DOHH2 (cell line): ENCODE results near the gene LGALS7.
"Not testable (repeated sequence)": the region's sequence is repeated elsewhere in the genome, so short reads cannot be mapped to it uniquely, and the experiment has no call there.

ENCODE experiments used
- H3F3A ChIP-seq: fragments of 200-600 bp; sonication (generic), shearing (Covaris generic); 2 replicates; pipeline ENCODE4 v1.6.0; 2016; ENCODE audit warnings: antibody characterized with exemption, mild to moderate bottlenecking; ENCODE audit not compliant: control insufficient read depth, insufficient read depth
- H3K27ac ChIP-seq: fragments of 200-600 bp; sonication (generic); 2 replicates; pipeline ENCODE4 v1.5.1; 2014; ENCODE audit warnings: low read depth, mild to moderate bottlenecking, low read length, moderate library complexity
- H3K27me3 ChIP-seq: fragments of 200-600 bp; sonication (generic); 2 replicates; pipeline ENCODE4 v1.6.1; 2014; ENCODE audit warnings: mild to moderate bottlenecking, low read length, mixed read lengths; ENCODE audit not compliant: control insufficient read depth
- H3K36me3 ChIP-seq: fragments of 200-600 bp; sonication (generic); 2 replicates; pipeline ENCODE4 v1.6.1; 2014; ENCODE audit warnings: mild to moderate bottlenecking, low read length, moderate library complexity, mixed read lengths; ENCODE audit not compliant: control insufficient read depth
- H3K4me1 ChIP-seq: fragments of 200-600 bp; sonication (generic); 2 replicates; pipeline ENCODE4 v1.6.1; 2014; ENCODE audit warnings: mild to moderate bottlenecking, low read length, mixed read lengths; ENCODE audit not compliant: control insufficient read depth
- H3K4me2 ChIP-seq: fragments of 200-600 bp; sonication (generic); 2 replicates; pipeline ENCODE4 v1.6.0; 2014; ENCODE audit warnings: mild to moderate bottlenecking, low read length, moderate library complexity
- H3K4me3 ChIP-seq: fragments of 200-600 bp; sonication (generic); 2 replicates; pipeline ENCODE4 v1.5.1; 2014; ENCODE audit warnings: mild to moderate bottlenecking, low read length, mixed read lengths
- H3K79me2 ChIP-seq: fragments of 200-600 bp; sonication (generic); 2 replicates; pipeline ENCODE4 v1.6.1; 2014; ENCODE audit warnings: mild to moderate bottlenecking, low read length, mixed read lengths; ENCODE audit not compliant: control insufficient read depth
- H3K9me2 ChIP-seq: fragments of 200-600 bp; sonication (generic); replicated peaks from 2 replicates; pipeline ENCODE4 v1.6.1; 2014; ENCODE audit warnings: mild to moderate bottlenecking, low read length, mixed read lengths; ENCODE audit not compliant: control insufficient read depth
- H3K9me3 ChIP-seq: fragments of 200-600 bp; sonication (generic); 2 replicates; pipeline ENCODE4 v1.6.1; 2014; ENCODE audit warnings: antibody characterized with exemption, low read length, mixed read lengths; ENCODE audit not compliant: control insufficient read depth, insufficient read depth
- H4K20me1 ChIP-seq: fragments of 200-600 bp; sonication (generic); 2 replicates; pipeline ENCODE4 v1.6.0; 2014; ENCODE audit warnings: low read depth, mild to moderate bottlenecking, antibody characterized with exemption, low read length, moderate library complexity; ENCODE audit not compliant: control insufficient read depth, insufficient read depth
- CTCF ChIP-seq: fragments of 200-600 bp; sonication (generic); IDR thresholded peaks from one replicate; pipeline ENCODE4 v1.5.1; 2014; ENCODE audit warnings: antibody characterized with exemption, mild to moderate bottlenecking, low read depth, low read length; ENCODE audit not compliant: poor library complexity, severe bottlenecking
- EZH2phosphoT487 ChIP-seq: fragments of 200-600 bp; sonication (generic); IDR thresholded peaks from 2 replicates; pipeline ENCODE4 v1.6.1; 2017; ENCODE audit warnings: borderline replicate concordance, mild to moderate bottlenecking, antibody characterized with exemption, low read length, moderate library complexity, mixed read lengths

LGALS7 gene

GRCh38 chr19:38784224-38784623 lies 10.9 kb upstream of the LGALS7 start:
- Histone ChIP-seq H3F3A (no peaks in the 10 kb centered on the region), H3K27me3 (peaks cover 4% of the 10 kb centered on the region; the same call in 1 of the 2 replicates), H3K9me3 (no peaks in the 10 kb centered on the region), H3K4me3 (no peak overlapping the region), H3K79me2 (no peaks in the 10 kb centered on the region), H3K4me1 (no peaks in the 10 kb centered on the region), H3K36me3 (no peaks in the 10 kb centered on the region), H4K20me1 (no peaks in the 10 kb centered on the region), H3K9me2 (no peaks in the 10 kb centered on the region), H3K27ac (no peak overlapping the region), H3K4me2 (no peak overlapping the region)
- TF ChIP-seq CTCF = no peak
- no peak for TF ChIP-seq EZH2phosphoT487

GRCh38 chr19:38782212-38782611 lies 8.9 kb upstream of the LGALS7 start:
- not testable (repeated sequence) for H3K36me3 ChIP-seq, H4K20me1 ChIP-seq, H3K27me3 ChIP-seq, H3K4me3 ChIP-seq, H3K79me2 ChIP-seq, H3K9me3 ChIP-seq, H3K9me2 ChIP-seq, H3K27ac ChIP-seq, H3K4me2 ChIP-seq, H3K4me1 ChIP-seq, H3F3A ChIP-seq

GRCh38 chr19:38781058-38781457 lies 7.7 kb upstream of the LGALS7 start:
- no peaks in the 10 kb centered on the region for H3K79me2 ChIP-seq
- H3K9me3 ChIP-seq = no peaks in the 10 kb centered on the region
- no peak overlapping the region for H3K4me3 ChIP-seq
- no peaks in the 10 kb centered on the region for H4K20me1 ChIP-seq
- H3K4me2 ChIP-seq = no peak overlapping the region
- H3K27ac ChIP-seq = no peak overlapping the region
- no peaks in the 10 kb centered on the region for H3F3A ChIP-seq
- H3K4me1 ChIP-seq = no peaks in the 10 kb centered on the region
- peaks cover 4% of the 10 kb centered on the region; the same call in 1 of the 2 replicates for H3K27me3 ChIP-seq
- H3K36me3 ChIP-seq = no peaks in the 10 kb centered on the region
- TF ChIP-seq EZH2phosphoT487 (no peak), CTCF (no peak)
- H3K9me2 ChIP-seq = no peaks in the 10 kb centered on the region

GRCh38 chr19:38780443-38780842 lies 7.1 kb upstream of the LGALS7 start:
- H3F3A ChIP-seq = 0 out of 2 replicates have a peak, but pooled peaks cover 2% of the 10 kb centered on the region
- H3K9me3 ChIP-seq = no peaks in the 10 kb centered on the region
- no peaks in the 10 kb centered on the region for H3K9me2 ChIP-seq
- no peak overlapping the region for H3K4me2 ChIP-seq
- no peaks in the 10 kb centered on the region for H3K4me1 ChIP-seq
- H3K27me3 ChIP-seq = peaks cover 4% of the 10 kb centered on the region; the same call in 1 of the 2 replicates
- H3K27ac ChIP-seq = no peak overlapping the region
- H3K36me3 ChIP-seq = no peaks in the 10 kb centered on the region
- no peak overlapping the region for H3K4me3 ChIP-seq
- no peaks in the 10 kb centered on the region for H4K20me1 ChIP-seq
- TF ChIP-seq CTCF = no peak
- TF ChIP-seq EZH2phosphoT487 = no peak
- H3K79me2 ChIP-seq = no peaks in the 10 kb centered on the region
